M059J (cell line): ENCODE results near the gene NUDT1. TPM values are rescaled to one million over a fixed set of nuclear protein-coding genes. Genes with fewer than 3 reads are reported as not detected.

ENCODE experiments used
- DNase-seq: peaks from one replicate; pipeline ENCODE4 v3.0.0-alpha.2; 2012; ENCODE audit warnings: low read depth
- total RNA-seq: library from RNA; depleted of rRNA; stranded (reverse); fragments of >200 nt; shearing (Covaris generic); gene quantifications from 2 replicates; pipeline ENCODE4 v1.2.3, GENCODE V29; 2014

Gene NUDT1
- total RNA-seq, 1 experiment from 2014 or later: 47.0 TPM

- no peak for DNase-seq
Observed at GRCh38 chr7:2205036-2205780, 36.8 kb upstream of the NUDT1 start.

GRCh38 chr7:2208712-2209111 lies 33.3 kb upstream of the NUDT1 start:
- DNase-seq: no peak

GRCh38 chr7:2209146-2209960 lies 32.7 kb upstream of the NUDT1 start:
- peak; percentile 27 for DNase-seq

- DNase-seq: no peak
Observed at GRCh38 chr7:2209961-2210323, 32.1 kb upstream of the NUDT1 start.

- no peak for DNase-seq
Observed at GRCh38 chr7:2210551-2211258, 31.3 kb upstream of the NUDT1 start.

- DNase-seq: no peak
Observed at GRCh38 chr7:2211259-2211880, 30.7 kb upstream of the NUDT1 start.

GRCh38 chr7:2211926-2212325 lies 30.1 kb upstream of the NUDT1 start:
- no peak for DNase-seq

- no peak for DNase-seq
Observed at GRCh38 chr7:2212906-2213305, 29.1 kb upstream of the NUDT1 start.

- DNase-seq: no peak
Observed at GRCh38 chr7:2213551-2214215, 28.3 kb upstream of the NUDT1 start.

- peak; percentile 21 for DNase-seq
Observed at GRCh38 chr7:2214636-2215035, 27.4 kb upstream of the NUDT1 start.

GRCh38 chr7:2215851-2216250 lies 26.2 kb upstream of the NUDT1 start:
- DNase-seq: no peak

GRCh38 chr7:2217206-2217605 lies 24.8 kb upstream of the NUDT1 start:
- no peak for DNase-seq

GRCh38 chr7:2217716-2218443 lies 24.1 kb upstream of the NUDT1 start:
- DNase-seq: no peak

- no peak for DNase-seq
Observed at GRCh38 chr7:2218444-2218785, 23.6 kb upstream of the NUDT1 start.

GRCh38 chr7:2219136-2219535 lies 22.9 kb upstream of the NUDT1 start:
- no peak for DNase-seq

- no peak for DNase-seq
Observed at GRCh38 chr7:2219606-2220005, 22.4 kb upstream of the NUDT1 start.

- no peak for DNase-seq
Observed at GRCh38 chr7:2220030-2220429, 22.0 kb upstream of the NUDT1 start.

GRCh38 chr7:2220506-2220905 lies 21.5 kb upstream of the NUDT1 start:
- DNase-seq: no peak

GRCh38 chr7:2220954-2221353 lies 21.1 kb upstream of the NUDT1 start:
- DNase-seq: no peak

GRCh38 chr7:2222516-2222915 lies 19.5 kb upstream of the NUDT1 start:
- DNase-seq: no peak

- no peak for DNase-seq
Observed at GRCh38 chr7:2223321-2223720, 18.7 kb upstream of the NUDT1 start.
